ENCODE results near the gene DAZAP2. TPM values are rescaled to one million over a fixed set of nuclear protein-coding genes. Genes with fewer than 3 reads are reported as not detected.
"Not testable (repeated sequence)": the region's sequence is repeated elsewhere in the genome, so short reads cannot be mapped to it uniquely, and the experiment has no call there.

The DAZAP2 gene
- total RNA-seq, 1 donor from 2014 or later, result 130 TPM

DNA sequence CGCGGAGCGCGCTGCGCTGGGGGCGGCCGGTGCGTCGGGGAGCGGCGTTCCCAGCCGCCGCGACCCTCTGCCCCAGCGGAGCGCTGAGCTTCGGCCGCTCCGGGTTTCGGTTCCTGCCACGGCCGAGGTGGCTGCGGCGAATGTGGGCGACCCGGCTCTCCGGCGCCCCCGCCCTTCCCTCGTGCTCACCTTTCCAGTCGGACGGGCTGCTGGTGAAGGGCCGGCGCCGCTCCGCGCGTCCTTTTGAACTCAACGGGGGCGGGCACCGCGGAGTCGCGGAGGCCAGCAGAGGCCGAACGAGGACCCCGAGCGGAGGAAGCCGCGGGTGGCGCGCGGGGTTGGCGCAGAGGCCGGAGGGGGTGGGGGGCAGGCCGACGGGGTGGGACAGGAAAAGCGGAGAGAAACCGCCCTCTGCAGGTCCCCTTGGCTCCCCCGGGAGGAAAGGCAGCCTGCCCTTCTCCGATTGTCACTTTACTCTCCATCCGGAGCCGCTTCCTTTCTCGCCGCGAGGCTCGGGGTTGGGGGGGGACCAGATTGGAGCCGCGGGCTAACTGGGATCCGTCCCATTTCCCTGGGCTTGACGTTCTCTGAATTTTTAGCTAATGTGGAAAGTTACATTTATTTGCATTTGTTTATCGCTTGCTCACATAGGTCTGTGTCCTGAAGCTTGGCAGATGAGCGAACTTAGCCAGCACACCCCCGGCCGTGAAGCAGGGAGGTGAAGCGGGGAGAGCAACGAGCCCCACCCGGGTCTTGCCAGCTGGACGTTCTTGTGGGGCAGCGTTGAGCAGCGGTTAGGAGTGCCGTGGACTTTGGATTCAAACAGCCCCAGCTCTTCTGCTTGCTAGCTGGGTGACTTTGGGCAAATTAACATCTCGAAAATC lies 31.7 kb downstream of the DAZAP2 start, which contains the start of gene SMAGP:
Gene SMAGP (minus strand): TSS at position 349 of the 884 bp plus-strand sequence. CDS start 1,137 bp downstream, outside the sequence.
- TF ChIP-seq, protein P1, sequence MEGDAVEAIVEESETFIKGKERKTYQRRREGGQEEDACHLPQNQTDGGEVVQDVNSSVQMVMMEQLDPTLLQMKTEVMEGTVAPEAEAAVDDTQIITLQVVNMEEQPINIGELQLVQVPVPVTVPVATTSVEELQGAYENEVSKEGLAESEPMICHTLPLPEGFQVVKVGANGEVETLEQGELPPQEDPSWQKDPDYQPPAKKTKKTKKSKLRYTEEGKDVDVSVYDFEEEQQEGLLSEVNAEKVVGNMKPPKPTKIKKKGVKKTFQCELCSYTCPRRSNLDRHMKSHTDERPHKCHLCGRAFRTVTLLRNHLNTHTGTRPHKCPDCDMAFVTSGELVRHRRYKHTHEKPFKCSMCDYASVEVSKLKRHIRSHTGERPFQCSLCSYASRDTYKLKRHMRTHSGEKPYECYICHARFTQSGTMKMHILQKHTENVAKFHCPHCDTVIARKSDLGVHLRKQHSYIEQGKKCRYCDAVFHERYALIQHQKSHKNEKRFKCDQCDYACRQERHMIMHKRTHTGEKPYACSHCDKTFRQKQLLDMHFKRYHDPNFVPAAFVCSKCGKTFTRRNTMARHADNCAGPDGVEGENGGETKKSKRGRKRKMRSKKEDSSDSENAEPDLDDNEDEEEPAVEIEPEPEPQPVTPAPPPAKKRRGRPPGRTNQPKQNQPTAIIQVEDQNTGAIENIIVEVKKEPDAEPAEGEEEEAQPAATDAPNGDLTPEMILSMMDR (IDR thresholded peaks at IDR 0.05), result no peak
- peak; percentile 87 for DNase-seq (ENCODE audit: extremely low spot score, unreplicated experiment)
- Mint-ChIP-seq H3K9me3 (ENCODE audit: unreplicated experiment) (no peaks in the 10 kb centered on the region), H3K27me3 (ENCODE audit: unreplicated experiment) (no peaks in the 10 kb centered on the region), H3K4me3 (ENCODE audit: unreplicated experiment) (peak within 1 kb of the TSS; percentile 93), H3K36me3 (ENCODE audit: unreplicated experiment) (no peaks in the 10 kb centered on the region), H3K4me1 (ENCODE audit: unreplicated experiment) (peaks cover 14% of the 10 kb centered on the region), H3K27ac (ENCODE audit: unreplicated experiment) (peak within 1 kb of the TSS; percentile 86)

DNA sequence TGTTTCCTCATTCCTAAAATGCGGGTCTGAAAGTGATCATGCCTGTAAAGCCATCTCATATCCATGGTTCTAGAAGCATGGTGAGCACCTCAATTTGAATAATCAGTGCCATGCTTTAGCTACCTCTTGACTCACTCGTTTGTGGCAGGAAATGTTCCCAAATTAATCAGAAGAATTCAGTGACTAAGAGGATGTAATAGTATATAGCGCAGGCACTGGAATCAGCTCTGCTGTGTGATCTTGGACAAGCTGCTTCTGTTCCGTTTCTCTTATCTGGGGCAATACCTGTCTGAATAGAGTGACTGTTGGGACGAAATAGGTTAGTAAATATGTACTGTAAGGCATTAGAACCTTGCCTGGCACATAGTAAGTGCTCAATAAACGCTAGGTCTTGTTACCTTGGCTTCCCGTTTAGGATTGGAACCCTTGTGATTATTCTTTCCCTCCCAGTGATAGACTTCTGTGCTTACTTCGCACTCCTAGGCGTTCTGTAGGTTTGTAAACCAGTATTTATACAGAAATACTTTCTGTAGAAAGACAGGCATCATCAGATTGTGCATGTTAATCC lies 32.4 kb downstream of the DAZAP2 start:
- Mint-ChIP-seq H3K4me3 (ENCODE audit: unreplicated experiment) (peak overlapping the region; percentile 93), H3K36me3 (ENCODE audit: unreplicated experiment) (no peaks in the 10 kb centered on the region), H3K9me3 (ENCODE audit: unreplicated experiment) (no peaks in the 10 kb centered on the region), H3K27ac (ENCODE audit: unreplicated experiment) (peak overlapping the region; percentile 86), H3K27me3 (ENCODE audit: unreplicated experiment) (no peaks in the 10 kb centered on the region), H3K4me1 (ENCODE audit: unreplicated experiment) (peaks cover 12% of the 10 kb centered on the region)
- TF ChIP-seq, protein P1 (IDR thresholded peaks at IDR 0.05), result no peak
- no peak for DNase-seq (ENCODE audit: extremely low spot score, unreplicated experiment)

DNA sequence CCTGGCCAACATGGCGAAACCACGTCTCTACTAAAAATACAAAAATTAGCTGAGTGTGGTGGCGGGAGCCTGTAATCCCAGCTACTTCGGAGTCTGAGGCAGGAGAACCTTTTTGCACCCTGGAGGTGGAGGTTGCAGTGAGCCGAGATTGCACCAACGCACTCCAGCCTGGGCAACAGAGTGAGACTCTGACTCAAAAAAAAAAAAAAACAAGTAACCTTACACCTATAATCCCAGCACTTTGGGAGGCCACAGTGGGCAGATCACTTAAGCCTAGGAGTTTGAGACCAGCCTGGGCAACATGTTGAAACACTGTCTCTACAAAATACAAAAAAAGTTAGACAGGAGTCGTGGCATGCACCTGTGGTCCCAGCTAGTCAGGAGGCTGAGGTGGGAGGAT lies 34.2 kb downstream of the DAZAP2 start:
- not testable (repeated sequence) for H3K27me3 Mint-ChIP-seq (ENCODE audit: unreplicated experiment); H3K36me3 Mint-ChIP-seq (ENCODE audit: unreplicated experiment); H3K27ac Mint-ChIP-seq (ENCODE audit: unreplicated experiment); DNase-seq (ENCODE audit: extremely low spot score, unreplicated experiment); H3K4me3 Mint-ChIP-seq (ENCODE audit: unreplicated experiment); H3K9me3 Mint-ChIP-seq (ENCODE audit: unreplicated experiment)
- H3K4me1 Mint-ChIP-seq (ENCODE audit: unreplicated experiment), result peaks cover 12% of the 10 kb centered on the region

DNA sequence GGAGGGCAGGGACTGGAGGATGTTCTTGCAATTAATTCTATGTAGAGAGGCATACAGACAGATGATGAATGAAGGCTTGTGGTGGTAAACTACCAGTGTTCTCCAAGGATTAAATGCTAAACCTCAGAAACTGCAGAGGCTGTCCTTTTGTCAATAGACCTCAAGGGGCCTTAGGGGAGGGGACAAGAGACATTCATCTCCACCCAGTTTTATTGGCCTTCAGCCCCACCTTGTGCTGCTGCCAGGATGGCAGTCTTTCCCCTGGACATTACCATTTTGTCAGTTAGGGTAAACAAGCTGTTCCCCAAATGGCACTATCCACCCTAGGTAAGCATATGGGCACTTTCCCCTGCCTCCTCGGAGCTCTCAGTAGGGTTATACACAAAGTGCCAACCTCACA lies 36.5 kb downstream of the DAZAP2 start:
- H3K9me3 Mint-ChIP-seq (ENCODE audit: unreplicated experiment), result no peaks in the 10 kb centered on the region
- no peaks in the 10 kb centered on the region for H3K36me3 Mint-ChIP-seq (ENCODE audit: unreplicated experiment)
- no peak overlapping the region for H3K27ac Mint-ChIP-seq (ENCODE audit: unreplicated experiment)
- DNase-seq (ENCODE audit: extremely low spot score, unreplicated experiment), result no peak
- TF ChIP-seq, protein P1 (IDR thresholded peaks at IDR 0.05), result no peak
- no peak overlapping the region for H3K4me3 Mint-ChIP-seq (ENCODE audit: unreplicated experiment)
- no peaks in the 10 kb centered on the region for H3K27me3 Mint-ChIP-seq (ENCODE audit: unreplicated experiment)
- H3K4me1 Mint-ChIP-seq (ENCODE audit: unreplicated experiment), result peaks cover 10% of the 10 kb centered on the region

GRCh38 chr12:51281202-51281924 lies 42.7 kb downstream of the DAZAP2 start:
- DNase-seq (ENCODE audit: extremely low spot score, unreplicated experiment), result no peak

More at GRCh38 chr12:51281202-51281924, 42.7 kb downstream of the DAZAP2 start:
- TF ChIP-seq, protein P1 (IDR thresholded peaks at IDR 0.05), result no peak
- Mint-ChIP-seq H3K9me3 (ENCODE audit: unreplicated experiment) (no peaks in the 10 kb centered on the region), H3K4me3 (ENCODE audit: unreplicated experiment) (no peak overlapping the region), H3K36me3 (ENCODE audit: unreplicated experiment) (no peaks in the 10 kb centered on the region), H3K27ac (ENCODE audit: unreplicated experiment) (no peak overlapping the region), H3K4me1 (ENCODE audit: unreplicated experiment) (no peaks in the 10 kb centered on the region), H3K27me3 (ENCODE audit: unreplicated experiment) (peaks cover 13% of the 10 kb centered on the region)

Data from osteocyte (in vitro differentiated cells).